8988T (cell line): ENCODE measurements around the gene ADGRE3.
A peak's percentile ranks its signal among the peaks of the same experiment; 100 is the strongest.
"Not testable (repeated sequence)": the region's sequence is repeated elsewhere in the genome, so short reads cannot be mapped to it uniquely, and the experiment has no call there.

Experiments
- DNase-seq: peaks from one replicate; pipeline ENCODE4 v3.0.0; 2011

The ADGRE3 gene

GRCh38 chr19:14595558-14595957 lies 79.1 kb downstream of the ADGRE3 start:
- DNase-seq, result no peak

GRCh38 chr19:14589433-14589832 lies 85.2 kb downstream of the ADGRE3 start:
- not testable (repeated sequence) for DNase-seq

GRCh38 chr19:14585187-14585586 lies 89.5 kb downstream of the ADGRE3 start:
- not testable (repeated sequence) for DNase-seq

DNA sequence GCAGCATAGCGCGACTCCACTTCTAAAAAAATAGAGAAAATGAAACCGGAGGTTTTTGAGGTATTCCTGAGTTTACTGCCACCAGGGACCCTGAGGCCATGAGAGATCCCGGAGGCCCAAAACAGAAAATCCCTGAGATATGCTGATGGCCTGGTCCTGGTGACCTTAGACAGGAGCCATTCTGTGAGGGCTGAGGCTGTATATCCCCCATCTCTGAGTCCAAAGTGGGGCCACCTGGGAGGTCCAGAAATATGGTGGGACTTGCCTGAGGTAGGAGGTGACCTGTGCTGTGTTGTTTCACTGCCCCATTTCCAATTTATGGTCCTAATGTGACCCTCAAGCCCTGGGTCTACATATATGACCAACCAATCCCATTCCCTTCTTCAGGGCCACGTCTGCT lies 90.3 kb downstream of the ADGRE3 start:
- not testable (repeated sequence) for DNase-seq

DNA sequence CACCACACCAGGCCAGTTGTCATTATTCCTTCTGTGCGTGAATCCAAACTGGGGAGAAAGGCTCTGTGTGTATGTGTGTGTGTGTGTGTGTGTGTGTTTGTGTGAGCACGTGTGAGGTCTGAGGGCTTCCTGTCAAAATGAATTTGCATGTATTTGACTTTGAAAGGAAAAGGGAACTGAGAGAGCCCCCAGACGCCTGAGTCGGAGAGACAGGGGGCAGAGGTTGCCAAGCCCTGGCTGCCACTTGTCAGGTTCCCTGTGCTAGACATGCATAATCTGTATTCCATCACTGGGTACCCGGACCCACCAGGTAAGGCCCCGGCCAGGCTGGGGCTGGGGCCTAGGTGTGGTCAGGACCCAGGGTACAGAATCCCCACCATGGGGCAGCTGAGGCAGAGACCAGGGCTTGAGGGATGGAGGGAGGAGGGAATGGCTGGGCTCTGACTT lies 91.7 kb downstream of the ADGRE3 start, which contains the start of gene CLEC17A:
TSS of gene CLEC17A (plus strand) at position 191 of the 447 bp plus-strand sequence. CDS start at position 268, 77 bp downstream.
- DNase-seq, result no peak

DNA sequence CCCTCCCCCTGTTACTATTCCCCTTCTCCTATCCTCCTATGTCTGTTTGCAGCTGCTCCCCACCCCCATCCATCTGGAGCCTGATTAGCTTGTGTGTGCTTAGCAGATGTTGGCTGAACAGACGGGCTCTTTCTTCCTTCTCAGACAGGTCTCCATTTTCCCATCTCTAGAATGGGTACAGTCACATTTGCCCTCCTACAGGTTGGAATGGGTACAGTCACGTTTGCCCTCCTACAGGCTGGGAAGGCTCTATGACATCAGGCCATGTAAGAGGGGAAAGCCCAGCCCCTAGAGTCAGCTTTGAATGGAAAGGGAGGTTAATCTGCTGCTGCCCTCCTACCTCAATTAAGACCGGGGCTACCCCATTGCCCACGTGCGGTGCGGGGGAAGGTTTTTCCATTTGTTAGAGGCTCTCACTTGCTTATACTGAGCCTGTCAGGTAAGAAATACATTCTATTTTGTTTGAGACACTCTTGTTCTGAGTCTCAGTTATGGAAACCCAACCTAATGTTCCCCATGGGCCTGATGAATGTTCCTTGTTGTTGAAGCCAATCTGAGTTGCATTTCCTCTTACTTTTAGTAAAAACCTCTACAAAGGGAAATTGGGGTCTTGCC lies 93.9 kb downstream of the ADGRE3 start:
- no peak for DNase-seq

DNA sequence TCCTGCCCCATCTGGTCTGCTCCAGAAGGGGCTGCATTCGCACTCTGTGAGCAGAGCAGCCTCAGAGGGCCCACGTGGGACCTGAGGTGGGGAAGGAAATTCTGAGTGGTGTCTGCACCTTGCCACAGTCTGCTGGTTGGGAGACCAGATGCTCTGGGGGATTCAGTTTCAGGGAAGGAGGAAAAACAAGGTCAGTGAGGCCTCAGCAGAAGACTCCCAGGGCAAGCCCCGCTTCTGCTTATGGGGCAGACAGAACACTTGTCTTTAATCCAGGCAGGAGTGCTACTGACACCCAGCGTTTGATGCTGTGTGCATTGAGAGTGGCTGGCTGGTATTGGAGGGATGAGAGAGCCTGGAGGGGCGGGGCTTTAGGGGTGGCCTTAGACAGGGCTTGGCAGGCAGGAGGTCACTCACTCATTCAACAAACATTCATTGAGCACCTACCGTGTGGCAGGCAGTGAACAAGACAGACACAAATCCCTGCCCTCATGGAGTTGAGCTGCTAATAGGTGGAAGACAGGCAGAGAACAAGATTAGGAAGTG lies 96.7 kb downstream of the ADGRE3 start:
- DNase-seq, result no peak

GRCh38 chr19:14577264-14577663 lies 97.4 kb downstream of the ADGRE3 start:
- no peak for DNase-seq

DNA sequence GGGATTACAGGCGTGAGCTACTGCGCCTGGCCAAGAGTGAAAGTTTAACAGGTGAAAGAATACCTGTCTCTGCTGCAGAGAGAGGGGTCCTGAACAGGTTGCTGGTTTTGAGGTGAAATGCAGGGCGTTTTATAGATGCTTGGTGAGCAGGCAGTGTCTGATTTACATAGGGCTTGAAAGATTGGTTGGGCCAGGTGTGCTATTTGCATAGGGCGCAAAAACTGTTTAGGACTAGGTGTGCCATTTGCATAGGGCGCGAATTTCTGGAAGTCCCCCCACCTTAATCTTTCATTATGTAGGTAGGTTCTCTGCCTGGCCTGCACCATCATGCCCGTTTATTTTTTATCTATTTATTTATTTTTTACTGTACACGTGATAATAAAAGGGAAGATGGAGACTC lies 98.3 kb downstream of the ADGRE3 start:
- DNase-seq, result no peak

GRCh38 chr19:14575428-14575980 lies 99.1 kb downstream of the ADGRE3 start:
- DNase-seq, result no peak

GRCh38 chr19:14571695-14572490 lies 102.8 kb downstream of the ADGRE3 start, which contains the start of gene NDUFB7:
NDUFB7 (minus strand) TSS chr19:14572066; CDS start chr19:14572000, 66 bp downstream.
- peak; percentile 48 for DNase-seq

GRCh38 chr19:14570864-14571527 lies 103.6 kb downstream of the ADGRE3 start:
- DNase-seq, result no peak
